Left ventricle myocardium inferior (tissue), 1 donor: ENCODE measurements around the gene SULT4A1. TPM values are rescaled to one million over a fixed set of nuclear protein-coding genes. Genes with fewer than 3 reads are reported as not detected.

ENCODE experiments used
- DNase-seq: peaks from one replicate; pipeline ENCODE4 v3.0.0-alpha.2; 2020
- H3K27ac ChIP-seq: fragments of 200-600 bp; replicated peaks from 2 replicates; pipeline ENCODE4 v1.8.0; 2021
- H3K27me3 ChIP-seq: fragments of 200-600 bp; 2 replicates; pipeline ENCODE4 v1.8.0; 2021; ENCODE audit warnings: low read depth
- H3K36me3 ChIP-seq: fragments of 200-600 bp; 2 replicates; pipeline ENCODE4 v1.8.0; 2021
- H3K4me1 ChIP-seq: fragments of 200-600 bp; 2 replicates; pipeline ENCODE4 v1.8.0; 2021
- H3K4me3 ChIP-seq: fragments of 200-600 bp; 2 replicates; pipeline ENCODE4 v1.8.0; 2021; ENCODE audit warnings: mild to moderate bottlenecking, moderate library complexity
- H3K9me3 ChIP-seq: fragments of 200-600 bp; replicated peaks from 2 replicates; pipeline ENCODE4 v1.8.0; 2021
- CTCF ChIP-seq: fragments of 200-600 bp; IDR thresholded peaks from 2 replicates; pipeline ENCODE4 v1.8.0; 2021; ENCODE audit warnings: antibody characterized with exemption, mild to moderate bottlenecking, borderline replicate concordance
- intact Hi-C: fragments of 100-400 bp; cut with micrococcal nuclease; formaldehyde crosslinking; loops from one replicate; pipeline ENCODE4 v1.11.0; 2022
- total RNA-seq: library from RNA; stranded (reverse); fragmentation: NEBNext Ultra II Directional; extraction: Animal tissue kit (Norgen Biotek cat#: 25700); gene quantifications from one replicate; pipeline ENCODE4 v1.2.1, GENCODE V29; 2021
- donor health status: DM: no; HTN: yes; CAD: no; lungs with severe emphysema.

The SULT4A1 gene
- total RNA-seq, 1 donor from 2014 or later: 0.08 TPM

- Histone ChIP-seq H3K27ac (no peak overlapping the region), H3K9me3 (no peaks in the 10 kb centered on the region), H3K27me3 (peaks cover 67% of the 10 kb centered on the region), H3K4me1 (no peaks in the 10 kb centered on the region), H3K36me3 (no peaks in the 10 kb centered on the region), H3K4me3 (no peak overlapping the region)
- intact Hi-C loops: loop anchor here (10.0 kb wide), 1 partner anchor 61 kb away; no protein-coding TSS in a partner anchor
- TF ChIP-seq CTCF: no peak
- no peak for DNase-seq
Measured at GRCh38 chr22:43883719-43884415, 21.6 kb upstream of the SULT4A1 start.

GRCh38 chr22:43883012-43883661 is 20.8 kb upstream of the SULT4A1 start:
- intact Hi-C loops: loop anchor here (10.0 kb wide), 1 partner anchor 62 kb away; no protein-coding TSS in a partner anchor
- H3K27me3 ChIP-seq: peaks cover 68% of the 10 kb centered on the region
- no peak for DNase-seq

GRCh38 chr22:43882122-43882767 is 19.9 kb upstream of the SULT4A1 start:
- peaks cover 68% of the 10 kb centered on the region for H3K27me3 ChIP-seq
- H3K4me1 ChIP-seq: no peaks in the 10 kb centered on the region
- no peak overlapping the region for H3K27ac ChIP-seq
- H3K36me3 ChIP-seq: no peaks in the 10 kb centered on the region
- TF ChIP-seq CTCF: no peak
- no peak overlapping the region for H3K4me3 ChIP-seq
- intact Hi-C loops: loop anchor here (10.0 kb wide), 1 partner anchor 63 kb away; no protein-coding TSS in a partner anchor
- no peaks in the 10 kb centered on the region for H3K9me3 ChIP-seq
- no peak for DNase-seq

More at GRCh38 chr22:43883012-43883661, 20.8 kb upstream of the SULT4A1 start:
- Histone ChIP-seq H3K4me1 (no peaks in the 10 kb centered on the region), H3K36me3 (no peaks in the 10 kb centered on the region), H3K4me3 (no peak overlapping the region), H3K9me3 (no peaks in the 10 kb centered on the region), H3K27ac (no peak overlapping the region)
- TF ChIP-seq CTCF: peak; percentile 38

- no peak overlapping the region for H3K4me3 ChIP-seq
- H3K27ac ChIP-seq: no peak overlapping the region
- intact Hi-C loops: loop anchor here (10.0 kb wide), 1 partner anchor 63 kb away; no protein-coding TSS in a partner anchor
- no peaks in the 10 kb centered on the region for H3K36me3 ChIP-seq
- no peaks in the 10 kb centered on the region for H3K4me1 ChIP-seq
- peaks cover 68% of the 10 kb centered on the region for H3K27me3 ChIP-seq
- no peak for DNase-seq
- no peak for TF ChIP-seq CTCF
- no peaks in the 10 kb centered on the region for H3K9me3 ChIP-seq
Measured at GRCh38 chr22:43881091-43882061, 19.1 kb upstream of the SULT4A1 start.
